TTC549 (cell line): ENCODE measurements around the gene MYLK2.
"Not testable (repeated sequence)": the region's sequence is repeated elsewhere in the genome, so short reads cannot be mapped to it uniquely, and the experiment has no call there.

Experiments
- FAIRE-seq: peaks from 2 replicates; lab custom pipeline; 2012; peaks lifted over from hg19 to GRCh38; lab: Jason Lieb, UNC

Gene MYLK2

DNA sequence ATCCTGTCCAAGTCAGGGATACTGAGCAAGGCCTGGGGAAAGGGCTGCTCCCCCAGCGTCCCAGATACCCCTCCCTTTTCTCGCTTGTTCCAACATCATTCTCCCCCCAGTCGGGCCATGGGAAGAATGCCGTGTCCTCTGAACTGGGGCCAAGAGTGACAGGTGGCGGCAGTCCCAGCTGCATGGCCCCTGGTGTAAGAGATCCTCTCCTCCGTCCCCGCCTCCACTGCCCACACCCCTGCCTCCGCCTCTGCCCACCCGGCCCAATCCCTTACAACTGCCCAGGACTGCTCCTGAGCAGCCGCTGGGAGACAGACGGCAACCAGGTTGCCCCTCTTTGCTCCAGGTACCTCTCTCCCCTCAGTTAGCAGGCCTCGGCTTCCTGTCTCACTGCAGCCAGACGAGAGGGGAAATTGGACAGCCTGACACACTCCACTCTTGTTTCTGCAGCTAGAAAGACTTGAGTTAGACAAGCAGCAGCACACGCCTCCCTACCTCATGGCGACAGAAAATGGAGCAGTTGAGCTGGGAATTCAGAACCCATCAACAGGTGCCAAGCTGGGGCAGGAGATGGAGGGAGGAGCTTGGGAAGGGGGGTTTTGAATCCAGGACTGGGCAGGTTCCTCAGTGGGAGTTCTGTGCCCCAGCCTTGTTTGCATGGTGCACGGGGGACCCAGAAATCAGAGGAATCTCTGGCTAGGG, at the start of gene MYLK2:
MYLK2 (plus strand) TSS at position 274 of the 702 bp plus-strand sequence; CDS start at position 499, 225 bp downstream.
- no peak for FAIRE-seq

DNA sequence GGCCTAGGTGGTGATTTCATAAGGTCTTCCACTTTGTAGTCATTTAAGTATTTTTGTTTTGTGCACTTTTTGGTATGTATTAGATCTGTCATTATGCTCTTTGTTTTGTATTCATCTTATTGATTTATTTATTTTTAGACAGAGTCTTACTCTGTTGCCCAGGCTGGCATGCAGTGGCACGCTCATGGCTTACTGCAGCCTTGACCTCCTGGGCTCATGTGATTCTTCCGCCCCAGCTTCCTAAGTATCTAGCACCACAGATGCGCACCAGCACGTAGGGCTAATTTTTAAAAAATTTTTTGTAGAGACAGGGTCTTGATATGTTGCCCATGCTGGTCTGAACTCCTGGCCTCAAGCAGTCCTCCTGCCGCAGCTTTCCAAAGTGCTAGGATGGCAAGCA, 49.5 kb upstream of the MYLK2 start:
- no peak for FAIRE-seq

DNA sequence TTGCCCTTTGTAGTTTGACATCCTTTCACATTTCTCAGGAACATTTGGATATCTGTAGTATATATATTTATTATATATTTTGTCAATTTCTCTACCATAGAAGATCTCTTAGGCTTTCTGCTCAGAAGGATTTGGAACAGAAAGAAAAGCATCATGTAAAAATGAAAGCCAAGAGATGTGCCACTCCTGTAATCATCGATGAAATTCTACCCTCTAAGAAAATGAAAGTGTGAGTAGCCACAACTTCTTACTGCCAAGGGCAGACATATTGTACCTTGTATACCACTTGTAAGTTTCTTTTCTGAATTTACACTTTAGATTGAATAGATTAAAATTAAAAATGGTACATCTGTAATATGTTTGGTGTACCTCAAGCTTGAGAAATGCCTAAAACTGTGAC, 48.9 kb upstream of the MYLK2 start:
- no peak for FAIRE-seq

DNA sequence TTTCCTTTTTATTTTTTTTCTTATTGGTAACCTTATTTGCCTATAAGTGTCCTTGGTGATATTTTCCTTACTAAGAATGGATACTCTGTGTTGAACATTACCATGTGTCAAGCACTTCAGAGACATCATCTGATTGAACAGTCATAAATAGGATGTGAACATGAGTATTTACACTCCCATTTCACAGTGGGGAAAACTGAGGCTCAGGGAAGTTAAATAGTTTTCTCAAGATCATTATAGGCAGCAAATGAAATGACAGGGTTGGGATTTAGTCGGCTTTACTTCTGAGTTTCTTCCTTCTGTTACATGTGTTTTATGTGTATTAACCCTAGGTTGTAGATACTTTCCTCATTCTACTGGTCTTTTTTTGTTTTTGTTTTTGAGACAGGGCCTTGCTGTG, 44.7 kb upstream of the MYLK2 start:
- FAIRE-seq: no peak

DNA sequence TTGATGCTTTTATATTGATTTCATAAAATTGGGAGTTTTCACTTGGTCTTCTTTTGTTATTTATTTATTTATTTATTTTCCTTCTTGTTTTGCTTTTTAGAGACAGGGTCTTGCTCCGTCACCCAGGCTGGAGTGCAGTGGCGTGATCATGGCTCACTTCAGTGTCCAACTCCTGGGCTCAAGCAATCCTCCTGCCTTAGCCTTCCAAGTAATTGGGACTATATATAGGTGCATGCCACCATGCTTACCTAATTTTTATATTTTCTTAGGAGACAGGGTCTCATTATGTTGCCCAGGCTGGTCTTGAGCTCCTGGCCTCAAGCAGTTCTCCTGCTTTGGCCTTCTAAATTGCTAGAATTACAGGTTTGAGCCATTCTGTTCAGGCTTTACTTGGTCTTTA, 38.3 kb upstream of the MYLK2 start:
- no peak for FAIRE-seq

DNA sequence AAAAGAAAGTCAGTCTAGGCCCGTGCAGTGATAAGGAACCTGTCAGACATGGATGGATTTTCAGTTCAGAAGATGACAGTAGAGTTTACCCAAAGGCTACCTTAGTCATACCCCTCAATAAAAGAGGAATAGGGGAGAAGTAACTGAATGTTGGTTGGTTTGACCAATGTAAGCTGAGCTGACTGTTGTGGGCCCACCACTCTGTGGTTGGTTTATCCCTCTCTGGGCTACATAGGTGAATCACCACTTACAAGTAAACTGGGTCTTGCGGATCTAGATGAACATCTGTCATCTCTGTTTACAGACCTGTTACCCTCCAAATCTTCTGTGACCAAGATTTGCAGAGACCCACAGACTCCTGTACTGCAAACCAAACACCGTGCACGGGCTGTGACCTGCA, 37.2 kb upstream of the MYLK2 start:
- FAIRE-seq: no peak

DNA sequence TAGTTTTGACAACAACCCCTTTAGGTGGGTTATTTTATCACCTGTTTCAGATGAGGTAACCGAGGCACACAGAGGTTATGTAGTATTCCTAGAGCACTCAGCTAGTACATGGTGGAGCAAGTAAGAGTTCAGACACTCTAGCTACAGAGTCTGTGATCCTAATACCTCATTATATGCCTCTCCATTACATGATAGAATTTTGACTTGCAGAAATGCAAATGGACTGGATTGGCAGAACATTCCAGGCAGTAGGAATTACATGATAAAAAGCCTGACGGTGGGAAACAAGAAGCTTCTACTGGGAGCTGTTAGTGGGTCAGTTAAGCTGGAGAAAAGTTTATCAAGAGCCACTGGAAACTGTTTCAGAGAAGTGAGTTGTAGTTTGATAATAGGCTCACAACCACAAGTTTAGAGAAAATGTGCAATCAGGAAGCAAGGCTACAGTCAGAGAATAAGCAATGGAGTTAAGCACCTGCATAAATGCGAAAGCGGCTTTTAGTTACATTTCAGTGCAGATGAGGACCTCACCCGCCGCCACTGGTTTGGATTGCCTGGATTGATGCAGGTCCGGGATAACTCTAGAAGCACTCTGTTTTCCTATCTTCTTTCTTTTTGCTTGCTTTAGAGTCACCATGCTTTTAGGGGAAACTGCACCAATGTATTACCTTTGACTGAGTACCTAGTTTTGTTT, 34.7 kb upstream of the MYLK2 start:
- FAIRE-seq: no peak

DNA sequence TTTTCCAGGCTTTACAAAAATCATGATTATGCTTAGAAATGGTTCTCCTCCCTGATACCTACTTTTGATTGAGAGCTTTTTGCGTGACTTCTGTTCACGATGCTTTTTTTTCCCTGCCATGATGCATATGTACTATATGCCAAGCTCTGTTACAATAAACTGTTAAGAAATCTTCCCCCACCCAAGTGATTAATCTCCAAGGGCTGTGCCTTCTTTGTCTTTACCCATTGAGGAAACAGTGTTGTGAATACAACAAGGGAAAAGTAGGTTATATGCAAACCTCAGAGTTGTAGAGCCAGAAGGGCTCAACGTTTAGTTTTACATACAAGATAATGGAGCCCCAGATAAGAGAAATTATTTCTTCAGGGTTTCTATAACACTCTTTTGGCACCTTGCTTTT, 34.1 kb upstream of the MYLK2 start:
- no peak for FAIRE-seq

DNA sequence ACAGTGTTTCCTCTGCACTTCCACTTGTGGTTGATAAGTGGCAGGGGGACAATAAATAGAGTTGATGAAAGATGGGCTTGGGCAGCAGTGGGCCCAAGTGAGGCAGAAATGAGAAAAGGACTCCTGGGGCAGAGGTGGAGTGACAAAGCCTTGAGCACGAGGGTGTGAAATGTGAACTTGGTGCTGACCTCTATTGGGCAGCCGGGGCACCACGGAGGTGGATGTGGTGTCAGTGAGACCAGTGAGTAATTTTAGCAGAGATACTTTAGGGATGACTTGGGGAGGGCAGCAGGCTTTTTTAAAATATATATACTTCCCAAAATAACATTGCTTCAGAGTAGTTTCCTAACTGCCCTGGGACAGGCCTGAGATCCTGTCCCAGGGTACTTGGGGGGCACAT, 30.6 kb upstream of the MYLK2 start:
- no peak for FAIRE-seq

DNA sequence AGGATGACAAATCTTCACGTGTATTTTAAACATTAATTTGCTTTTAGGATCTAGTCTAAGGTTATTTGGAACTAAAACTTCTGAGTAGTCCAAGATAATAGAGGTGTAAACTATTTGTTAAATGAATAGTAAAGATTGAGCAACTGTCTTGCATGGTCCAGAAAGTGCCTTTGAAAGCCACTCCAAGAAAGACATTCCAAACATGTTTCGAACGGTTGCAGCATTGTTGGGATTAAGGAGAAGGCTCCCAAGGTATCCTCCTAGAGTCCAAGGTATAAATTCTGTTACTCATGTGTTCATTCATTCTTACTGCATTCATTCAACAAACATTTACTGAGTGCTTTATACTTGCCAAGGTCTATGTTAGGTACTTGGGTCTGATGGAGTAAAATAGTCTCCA, 28.8 kb upstream of the MYLK2 start:
- no peak for FAIRE-seq

DNA sequence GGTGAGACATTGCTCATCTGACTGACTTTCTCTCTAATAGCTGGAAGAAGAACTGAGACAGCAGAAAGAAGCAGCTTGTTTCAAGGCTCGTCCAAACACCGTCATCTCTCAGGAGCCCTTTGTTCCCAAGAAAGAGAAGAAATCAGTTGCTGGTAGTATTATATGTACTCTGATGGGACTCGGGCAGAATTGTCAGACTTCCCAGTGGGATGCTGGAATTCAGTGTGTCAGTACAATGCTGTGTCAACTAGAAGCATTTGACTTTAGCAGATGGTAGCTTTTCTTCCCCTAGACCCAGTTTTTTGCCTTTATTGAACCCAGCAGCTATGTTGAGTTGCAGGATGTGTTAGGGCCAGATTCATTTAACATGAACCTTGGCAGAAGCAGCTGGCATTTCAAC, 21.8 kb upstream of the MYLK2 start:
- FAIRE-seq: no peak

DNA sequence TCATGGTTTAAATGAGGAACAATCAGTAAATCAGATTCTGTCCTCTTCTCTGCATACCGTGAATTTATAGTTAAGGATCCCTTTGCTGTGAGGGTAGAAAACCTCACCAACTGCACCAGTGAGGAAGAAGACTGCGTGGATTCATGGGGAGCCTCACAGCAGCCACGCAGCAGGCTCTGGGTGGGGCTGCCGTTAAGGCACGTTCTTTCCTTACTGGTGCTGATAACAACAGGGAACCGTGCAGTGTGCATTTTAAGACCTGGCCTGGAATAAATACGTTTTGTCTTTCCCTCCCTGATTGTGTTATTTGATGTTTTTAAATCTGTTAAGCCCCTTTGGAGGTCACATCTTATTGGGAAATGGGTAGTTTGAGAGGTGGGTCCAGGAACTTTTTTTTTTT, 17.6 kb upstream of the MYLK2 start:
- FAIRE-seq: no peak

DNA sequence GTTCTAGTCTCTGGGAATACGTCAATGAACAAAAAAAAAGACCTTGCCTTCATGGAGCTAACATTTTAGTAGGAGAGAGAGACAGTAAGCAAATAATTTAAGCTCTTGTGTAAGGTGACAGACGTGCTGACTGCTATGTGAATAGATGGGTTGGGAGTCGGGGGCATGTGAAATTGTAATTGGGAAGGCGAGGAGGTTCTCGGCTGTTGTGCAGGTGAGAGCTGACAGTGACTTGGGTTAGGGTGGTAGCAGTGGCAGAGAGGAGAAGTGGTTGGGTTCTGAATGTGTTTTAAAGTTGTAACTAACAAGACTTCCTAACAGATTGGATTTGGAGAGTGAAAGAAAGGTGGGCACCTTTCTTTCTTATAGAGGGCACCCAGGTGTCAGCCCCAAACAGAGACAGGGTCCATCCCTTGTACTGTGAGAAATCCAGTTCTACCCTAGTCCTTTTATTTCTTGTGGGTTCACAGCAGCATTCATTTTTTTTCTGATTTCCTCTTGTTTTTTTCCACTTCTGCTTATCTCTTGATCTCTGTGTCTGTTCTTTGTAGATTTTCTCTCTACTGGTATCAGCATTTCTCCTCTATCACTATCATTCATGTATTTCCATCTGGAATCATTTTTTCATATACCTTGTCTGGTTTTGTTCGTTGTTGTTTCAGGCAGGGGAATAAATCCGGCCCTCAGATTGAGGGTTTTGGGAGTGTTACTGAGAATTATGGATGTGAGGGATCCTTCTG, 15.4 kb upstream of the MYLK2 start:
- no peak for FAIRE-seq

DNA sequence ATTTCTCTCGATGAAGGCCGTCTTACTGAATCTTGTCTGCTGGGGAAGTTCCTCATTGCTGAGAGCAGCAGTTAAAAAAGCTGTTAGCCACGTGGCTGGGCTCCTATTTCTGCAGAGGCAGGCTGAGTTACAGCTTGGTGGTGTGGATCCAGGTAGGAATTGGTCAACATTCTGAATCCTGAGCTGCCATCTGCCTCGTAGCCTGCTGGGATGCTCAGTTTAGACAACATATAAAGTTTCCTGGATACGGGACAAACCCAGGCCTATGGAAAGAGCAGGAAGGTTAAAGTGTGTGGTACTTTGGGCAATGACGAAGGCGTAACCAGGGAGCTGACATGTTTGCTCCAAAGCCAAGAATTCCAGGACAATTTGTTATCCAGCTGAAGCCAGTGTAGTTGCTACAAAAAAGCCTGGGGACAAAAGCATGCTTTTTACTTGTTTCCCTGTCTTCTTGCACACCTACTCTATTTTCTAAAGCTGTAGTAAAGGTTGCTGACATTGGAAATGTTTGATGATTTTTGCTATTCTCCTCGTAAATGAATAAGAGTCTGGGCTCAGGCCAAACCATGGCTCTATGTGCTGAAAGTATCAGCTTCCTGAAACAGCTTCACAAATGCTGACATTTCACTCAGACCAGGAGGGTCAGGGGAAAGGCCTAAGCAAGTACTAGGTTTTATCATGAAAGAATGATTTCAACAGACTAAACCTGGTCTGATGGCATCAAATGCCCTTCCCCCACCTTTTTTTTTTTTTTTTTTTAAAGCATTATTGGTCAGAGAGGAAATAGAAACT, 12.4 kb upstream of the MYLK2 start:
- FAIRE-seq: no peak

DNA sequence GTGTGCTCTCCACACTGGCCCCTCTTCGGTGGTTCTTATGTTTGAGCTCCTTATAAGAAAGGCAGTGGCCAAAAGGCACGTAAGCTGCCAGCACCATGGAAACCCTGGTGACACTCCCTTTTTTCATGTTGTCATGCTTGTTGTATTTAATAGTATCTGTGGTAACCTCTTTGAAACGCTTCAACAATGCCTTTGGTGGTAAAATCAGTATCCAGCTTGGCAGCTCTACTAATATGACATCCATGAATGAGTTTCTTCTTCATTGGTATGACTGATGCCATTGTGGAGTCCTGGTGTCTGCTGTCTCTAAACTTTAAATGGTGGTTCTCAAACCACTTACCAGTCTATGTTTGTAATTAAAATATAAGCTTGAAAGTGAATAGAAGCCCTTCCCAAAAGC, 10.7 kb upstream of the MYLK2 start:
- no peak for FAIRE-seq

DNA sequence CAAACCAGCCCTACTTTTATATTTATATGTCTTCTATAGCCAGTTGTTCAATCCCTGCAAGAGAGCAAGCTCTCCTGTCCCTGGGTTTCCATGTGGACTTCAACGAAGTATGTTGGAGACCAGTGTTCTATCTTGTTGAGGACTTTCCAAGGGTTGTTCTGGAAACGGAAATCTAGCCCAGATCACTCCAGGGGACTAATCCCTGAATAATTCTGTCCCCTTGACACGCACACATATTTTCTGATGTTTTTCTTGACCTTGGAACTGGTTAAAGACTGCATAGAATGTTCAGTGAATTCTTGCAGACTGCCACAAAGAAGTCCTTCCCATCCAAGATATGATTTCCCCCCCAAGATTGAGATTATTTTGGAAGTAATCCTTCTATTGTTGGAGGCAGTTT, 9.5 kb upstream of the MYLK2 start:
- FAIRE-seq: no peak

DNA sequence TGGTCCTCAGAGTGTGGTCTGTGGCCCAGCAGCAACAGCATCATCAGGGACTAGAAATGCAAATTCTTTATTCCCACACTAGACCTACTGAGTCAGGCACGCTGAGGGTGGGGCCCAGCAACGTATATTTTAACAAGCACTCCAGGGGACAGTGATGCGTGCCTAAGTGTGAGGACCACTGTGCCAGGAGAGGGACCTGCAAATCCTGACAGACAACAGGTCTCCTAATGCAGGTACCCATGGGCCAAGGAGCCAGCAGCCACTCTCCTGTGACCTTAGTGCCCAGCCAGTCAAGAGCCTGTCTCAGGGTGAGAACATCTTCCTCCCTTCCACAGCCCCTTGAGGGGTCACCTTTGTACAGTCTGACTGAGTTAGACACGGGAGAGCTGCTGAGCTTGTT, 8.0 kb upstream of the MYLK2 start:
- FAIRE-seq: no peak

DNA sequence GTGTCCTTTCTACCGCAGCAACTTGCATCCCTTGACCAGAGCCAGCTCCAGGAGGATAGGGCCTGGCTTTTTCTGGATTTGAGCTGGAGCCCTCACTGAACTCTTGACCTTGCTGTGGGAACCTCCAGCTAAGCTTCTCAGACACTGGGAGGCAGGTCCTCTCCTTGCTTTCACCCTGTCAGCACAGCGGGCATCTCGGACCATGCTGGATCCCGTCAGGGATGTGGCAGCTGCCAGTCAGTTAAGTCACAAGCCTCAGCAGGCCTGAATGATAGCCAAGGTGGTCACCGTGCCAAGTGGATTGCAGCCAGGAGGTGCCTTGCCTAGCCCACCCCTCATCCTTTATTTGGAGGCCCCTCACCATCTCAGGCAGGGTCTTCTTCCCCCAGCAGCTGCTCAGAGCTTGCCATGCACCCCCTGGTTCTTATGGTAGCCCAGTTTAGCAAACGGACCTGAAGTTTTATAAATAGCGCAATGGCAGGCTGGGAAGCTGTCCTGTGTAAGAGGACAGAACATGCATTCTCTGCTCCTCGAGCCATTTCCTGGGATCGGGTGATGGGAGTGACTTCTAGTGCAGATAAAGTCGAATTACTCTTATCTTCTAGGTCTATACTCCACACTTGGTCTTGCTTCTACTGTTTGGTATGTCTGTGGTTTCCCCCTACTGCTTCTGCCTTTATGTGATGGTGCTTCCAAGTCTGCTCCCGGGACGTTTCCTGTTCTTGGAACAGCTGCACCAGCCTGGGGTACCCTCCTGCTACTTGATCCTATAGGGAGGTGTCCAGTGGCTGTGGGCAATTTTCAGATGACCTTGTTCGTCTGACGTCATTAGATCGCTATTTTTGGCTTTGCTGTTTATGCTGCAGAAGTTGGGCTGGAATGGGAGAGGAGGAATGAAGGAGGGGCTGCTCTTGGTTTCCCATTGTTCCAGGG, 7.1 kb upstream of the MYLK2 start:
- no peak for FAIRE-seq

DNA sequence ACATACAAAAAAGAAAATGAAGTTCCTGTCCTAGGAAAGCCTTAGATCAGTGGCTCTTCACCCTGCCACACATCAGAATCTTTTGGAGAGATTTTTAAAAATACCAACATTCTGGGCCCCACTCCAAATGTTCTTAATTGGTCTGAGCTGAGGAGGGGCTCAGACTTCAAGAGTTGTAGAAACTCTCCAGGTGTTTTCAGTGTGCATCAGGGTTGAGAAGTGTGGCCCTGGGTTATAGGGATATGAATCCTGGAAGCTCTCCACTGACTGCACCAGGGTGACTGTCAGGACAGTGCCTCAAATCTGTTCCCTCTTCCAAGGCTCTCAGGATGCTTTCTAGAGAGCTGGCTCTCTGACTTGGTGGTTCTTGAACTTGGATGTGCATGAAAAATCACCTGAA, 5.5 kb upstream of the MYLK2 start:
- FAIRE-seq: no peak

DNA sequence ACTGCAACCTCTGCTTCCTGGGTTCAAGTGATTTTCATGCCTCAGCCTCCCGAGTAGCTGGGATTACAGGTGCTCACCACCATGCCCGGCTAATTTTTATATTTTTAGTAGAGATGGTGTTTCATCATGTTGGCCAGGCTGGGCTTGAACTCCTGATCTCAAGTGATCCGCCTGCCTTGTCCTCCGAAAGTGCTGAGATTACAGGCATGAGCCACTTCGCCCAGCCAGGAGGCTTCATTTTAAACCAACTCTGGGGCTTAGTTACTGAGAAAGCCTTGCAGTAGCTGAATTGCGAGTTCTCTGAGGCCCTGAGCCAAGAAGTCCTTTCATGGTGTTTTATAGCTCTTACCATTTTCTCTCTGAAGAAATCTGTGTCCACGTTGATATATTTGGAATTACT, 5.0 kb upstream of the MYLK2 start:
- FAIRE-seq: not testable (repeated sequence)

DNA sequence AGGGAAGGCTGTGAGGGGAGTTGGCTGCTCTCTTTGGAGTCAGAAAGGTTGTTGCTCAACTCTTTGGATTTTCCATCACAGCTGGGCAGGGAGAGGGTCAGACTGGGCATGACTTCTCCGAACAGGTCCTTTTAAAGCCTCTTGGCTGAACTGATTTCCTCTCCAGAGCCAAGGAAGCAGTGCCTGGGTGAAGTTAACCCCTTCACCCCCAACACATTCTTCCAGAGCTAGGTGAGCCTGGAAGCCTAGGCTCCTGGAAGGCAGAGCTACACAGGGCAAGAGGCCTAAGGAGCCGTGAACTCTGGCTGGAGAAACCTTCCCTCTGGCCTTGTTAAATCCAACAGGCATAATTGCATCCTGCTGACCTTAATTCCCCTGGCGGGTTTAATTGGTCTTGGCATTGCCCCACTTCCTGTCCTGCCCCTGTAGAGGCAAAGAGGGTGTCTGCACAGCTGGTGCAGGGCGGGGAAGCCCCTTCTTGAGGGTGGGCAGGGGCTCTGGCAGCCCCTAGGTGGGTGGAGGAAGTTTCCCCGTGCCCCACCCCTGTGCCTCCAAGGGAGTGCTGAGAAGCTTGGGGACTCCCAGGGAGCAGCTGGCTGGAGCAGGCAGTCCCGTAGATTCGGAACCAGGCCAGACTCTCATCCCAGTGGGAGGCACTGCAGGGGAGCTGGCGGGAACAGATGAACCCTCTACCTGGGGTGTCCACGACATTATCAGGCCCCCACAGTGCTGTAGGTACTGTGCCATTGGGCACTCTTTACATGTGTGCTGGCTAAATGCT, 3.6 kb upstream of the MYLK2 start:
- FAIRE-seq: no peak
